ENCODE data around the gene SCGB1D4.
A peak's percentile ranks its signal among the peaks of the same experiment; 100 is the strongest.
"Not testable (repeated sequence)": the region's sequence is repeated elsewhere in the genome, so short reads cannot be mapped to it uniquely, and the experiment has no call there.

The SCGB1D4 gene, protein sequence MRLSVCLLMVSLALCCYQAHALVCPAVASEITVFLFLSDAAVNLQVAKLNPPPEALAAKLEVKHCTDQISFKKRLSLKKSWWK

DNA sequence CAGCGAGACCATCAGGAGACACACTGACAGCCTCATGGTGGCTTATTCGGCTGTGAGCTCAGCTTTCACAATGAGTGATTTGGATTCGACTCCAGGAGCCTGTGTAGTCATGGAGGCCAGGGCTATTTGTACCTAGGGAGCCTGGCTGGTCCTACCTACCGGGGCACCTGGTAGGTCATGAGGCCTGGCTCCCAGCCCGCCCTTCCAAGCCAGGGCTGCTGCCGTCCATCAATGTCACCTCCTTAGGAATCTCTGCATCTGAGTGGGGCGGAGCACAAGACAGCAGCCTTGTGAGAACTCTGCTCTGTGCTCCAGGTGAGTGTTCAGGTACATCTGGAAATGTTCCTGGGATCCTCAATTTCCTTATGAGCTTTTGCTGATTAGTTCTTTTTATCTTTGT is at the start of gene SCGB1D4:
Gene SCGB1D4, minus strand, starts transcription at position 101 of the 400 bp plus-strand sequence. Its CDS starts 65 bp downstream, at position 36.
- no peak for DNase-seq

DNA sequence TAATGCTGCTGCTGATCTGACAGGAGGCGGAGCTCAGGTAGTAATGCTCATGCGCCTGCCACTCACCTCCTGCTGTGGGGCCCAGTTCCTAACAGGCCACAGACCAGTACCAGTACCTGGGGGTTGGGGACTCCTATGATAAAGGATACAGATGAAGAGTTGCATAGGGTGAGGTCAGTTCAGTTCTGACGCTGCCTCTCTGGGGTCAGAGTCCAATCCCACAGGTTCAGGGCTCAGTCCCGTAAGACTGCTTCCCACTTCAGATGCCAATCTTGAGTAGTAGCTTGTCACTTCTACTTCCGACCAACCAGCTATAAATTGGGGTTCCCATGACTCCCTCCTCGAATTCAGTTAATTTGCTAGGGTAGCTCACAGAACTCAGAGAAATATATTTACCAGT is 47.0 kb upstream of the SCGB1D4 start:
- DNase-seq = no peak

DNA sequence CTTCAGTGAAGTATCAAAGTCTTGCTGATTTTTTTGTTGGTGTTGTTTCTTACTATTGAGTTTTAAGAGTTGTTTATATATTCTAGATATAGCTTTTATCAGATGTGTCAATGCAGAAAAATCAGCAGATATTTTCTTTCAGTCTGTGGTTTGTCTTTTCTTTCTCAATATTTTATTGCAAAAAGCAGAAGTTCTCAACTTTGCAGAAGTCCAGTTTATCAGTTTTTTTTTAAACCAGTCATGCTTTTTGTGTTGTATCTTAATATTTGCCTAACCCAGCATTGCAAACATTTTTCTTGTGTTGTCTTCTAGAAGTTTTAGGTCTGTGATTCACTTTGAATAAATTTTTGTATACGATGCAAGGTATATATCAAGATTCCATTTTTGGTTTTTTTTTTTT is 45.3 kb upstream of the SCGB1D4 start:
- no peak for DNase-seq

DNA sequence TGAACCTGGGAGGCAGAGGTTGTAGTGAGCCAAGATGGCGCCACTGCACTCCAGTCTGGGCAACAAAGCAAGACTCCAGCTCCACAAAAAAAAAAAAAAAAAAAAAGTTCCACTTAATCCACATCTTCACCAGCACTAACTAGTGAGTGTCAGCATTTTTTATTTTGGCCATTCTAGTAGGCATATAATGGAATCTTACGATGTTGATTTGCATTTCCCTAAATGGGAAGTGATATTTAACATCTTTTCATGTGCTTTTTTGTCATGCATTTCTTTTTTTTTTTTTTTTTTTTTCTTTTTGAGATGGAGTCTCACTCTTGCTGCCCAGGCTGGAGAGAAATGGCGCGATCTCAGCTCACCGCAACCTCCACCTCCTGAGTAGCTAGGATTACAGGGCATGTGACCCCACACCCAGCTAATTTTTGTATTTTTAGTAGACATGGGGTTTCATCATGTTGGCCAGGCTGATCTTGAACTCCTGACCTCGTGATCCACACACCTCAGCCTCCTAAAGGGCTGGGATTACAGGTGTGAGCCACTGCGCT is 44.8 kb upstream of the SCGB1D4 start:
- DNase-seq = not testable (repeated sequence)

DNA sequence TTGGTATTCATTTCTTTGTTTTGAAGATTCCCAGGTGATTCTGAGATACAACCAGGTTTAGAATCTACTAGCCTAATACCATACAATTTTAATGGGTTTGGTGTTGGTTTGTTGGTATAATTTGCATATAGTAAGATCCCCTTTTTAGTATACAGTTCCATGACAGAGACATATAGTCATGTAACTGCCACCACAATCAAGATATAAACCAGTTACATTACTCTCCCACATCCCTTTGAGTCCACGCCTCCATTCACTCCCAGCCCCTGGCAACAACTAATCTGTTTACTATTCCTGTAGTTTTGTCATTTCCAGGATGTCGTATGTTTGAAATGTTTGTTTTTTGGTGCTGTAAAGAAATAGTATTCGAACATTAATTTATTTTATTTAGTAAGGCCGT is 42.7 kb upstream of the SCGB1D4 start:
- no peak for DNase-seq

DNA sequence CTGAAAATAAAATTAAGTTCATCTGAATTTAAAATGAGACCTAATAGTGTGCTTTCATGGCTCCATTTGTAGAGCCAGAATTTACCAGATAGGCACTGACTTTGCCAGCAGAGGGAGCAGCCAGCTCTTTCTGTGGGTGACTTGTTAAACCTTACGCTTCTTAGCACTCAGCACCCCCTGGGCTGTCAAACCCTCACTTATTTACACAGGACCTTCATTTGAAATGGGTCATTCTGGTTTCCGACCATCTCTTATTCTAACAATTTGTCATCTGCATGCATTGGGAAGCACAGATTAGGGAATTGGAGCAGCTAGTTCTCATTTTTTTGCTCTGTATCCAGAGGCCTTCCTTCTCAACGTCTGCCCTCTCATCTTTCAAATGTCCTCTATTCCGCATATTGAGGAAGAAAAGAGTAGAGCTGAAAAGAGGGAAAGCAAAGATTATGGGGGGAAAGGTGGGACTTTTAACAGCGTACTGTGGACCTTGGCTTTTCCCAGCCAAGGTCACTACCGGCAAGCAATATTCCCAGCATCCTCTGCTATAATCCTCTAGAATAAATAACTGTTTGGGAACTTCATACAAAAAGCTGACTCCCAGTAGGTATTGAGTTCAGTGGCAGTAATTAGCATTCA is 41.5 kb upstream of the SCGB1D4 start:
- DNase-seq = no peak

DNA sequence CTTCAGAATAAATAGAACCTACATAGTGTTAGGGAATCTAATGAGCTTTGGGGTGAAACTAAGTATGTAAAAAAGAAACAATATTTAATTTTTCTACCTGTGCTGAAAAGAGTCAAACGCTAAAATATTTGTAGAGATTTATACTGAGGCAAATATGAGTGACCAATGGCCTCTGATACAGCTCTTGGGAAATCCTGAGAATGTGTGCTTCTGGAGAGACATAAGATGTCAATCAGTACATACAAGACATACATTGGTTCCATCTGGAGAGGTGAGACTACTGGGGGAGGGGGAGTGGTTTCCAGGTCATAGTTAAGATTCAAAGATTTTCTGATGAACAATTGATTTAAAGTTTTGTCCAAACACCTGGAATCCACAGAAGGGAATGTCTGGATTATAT is 39.3 kb upstream of the SCGB1D4 start:
- no peak for DNase-seq

DNA sequence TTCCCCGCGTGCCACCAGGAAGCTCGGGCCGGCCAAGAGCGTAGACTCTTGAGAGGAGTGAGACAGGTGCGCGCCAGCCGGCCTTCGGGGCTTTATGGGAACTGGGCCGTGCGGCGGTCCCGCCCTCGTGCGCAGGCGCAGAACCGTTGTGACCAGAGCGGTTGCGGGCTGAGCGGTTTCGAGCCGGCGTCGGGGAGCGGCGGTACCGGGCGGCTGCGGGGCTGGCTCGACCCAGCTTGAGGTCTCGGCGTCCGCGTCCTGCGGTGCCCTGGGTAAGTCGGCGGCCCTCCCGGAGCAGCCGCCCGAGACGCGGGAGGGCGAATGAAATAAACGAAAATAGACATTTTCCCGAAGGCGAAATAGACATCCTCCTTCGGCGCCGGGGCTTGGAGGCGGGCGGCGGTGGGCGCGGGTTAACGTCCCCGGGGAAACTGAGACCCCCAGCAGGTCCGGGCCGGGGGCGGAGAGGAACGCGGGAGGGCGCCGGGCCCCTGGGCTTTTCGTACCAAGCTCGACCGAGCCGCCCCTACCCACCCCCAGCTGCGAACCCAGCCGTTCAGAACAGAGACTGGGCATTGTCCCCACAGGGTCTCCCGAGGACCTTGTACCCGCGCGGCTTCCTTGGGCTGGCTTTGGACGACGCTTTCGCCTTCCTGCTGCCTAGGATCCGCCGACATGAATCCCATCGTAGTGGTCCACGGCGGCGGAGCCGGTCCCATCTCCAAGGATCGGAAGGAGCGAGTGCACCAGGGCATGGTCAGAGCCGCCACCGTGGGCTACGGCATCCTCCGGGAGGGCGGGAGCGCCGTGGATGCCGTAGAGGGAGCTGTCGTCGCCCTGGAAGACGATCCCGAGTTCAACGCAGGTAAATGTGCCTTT is 38.7 kb upstream of the SCGB1D4 start, which contains the start of gene ASRGL1:
Gene ASRGL1, plus strand, starts transcription at position 146 of the 879 bp plus-strand sequence. Its CDS starts 530 bp downstream, at position 676.
- DNase-seq = peak; percentile 60

DNA sequence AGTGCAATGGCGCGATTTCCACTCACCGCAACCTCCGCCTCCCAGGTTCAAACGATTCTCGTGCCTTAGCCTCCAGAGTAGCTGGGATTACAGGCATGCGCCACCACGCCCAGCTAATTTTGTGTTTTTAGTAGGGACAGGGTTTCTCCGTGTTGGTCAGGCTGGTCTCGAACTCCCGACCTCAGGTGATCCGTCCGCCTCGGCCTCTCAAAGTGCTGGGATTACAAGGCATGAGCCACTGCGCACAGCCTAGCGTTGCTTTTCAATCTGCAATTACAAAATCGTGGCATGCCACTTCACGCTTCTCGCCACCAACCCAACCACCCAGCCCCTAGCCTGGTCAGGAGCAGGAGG is 38.1 kb upstream of the SCGB1D4 start:
- not testable (repeated sequence) for DNase-seq

DNA sequence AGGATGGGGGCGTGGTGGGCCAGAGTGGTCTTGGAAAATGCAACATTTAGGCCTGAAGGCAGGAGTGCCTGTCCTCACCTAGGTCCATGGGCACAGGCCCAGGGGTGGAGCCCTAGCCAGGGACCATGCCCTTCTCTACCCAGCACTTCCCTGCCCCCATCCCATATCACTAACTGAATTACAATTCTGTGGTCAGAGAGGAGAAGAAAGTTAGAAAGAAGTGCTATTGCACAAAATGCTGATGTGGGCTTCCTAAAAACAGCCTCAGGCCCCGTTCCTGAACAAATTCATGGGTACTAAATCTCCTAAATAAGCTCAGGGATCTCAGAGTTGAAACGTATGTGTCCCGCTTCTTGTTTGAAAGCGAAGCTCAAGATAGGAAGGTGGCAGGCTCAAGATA is 34.9 kb upstream of the SCGB1D4 start:
- DNase-seq = no peak

DNA sequence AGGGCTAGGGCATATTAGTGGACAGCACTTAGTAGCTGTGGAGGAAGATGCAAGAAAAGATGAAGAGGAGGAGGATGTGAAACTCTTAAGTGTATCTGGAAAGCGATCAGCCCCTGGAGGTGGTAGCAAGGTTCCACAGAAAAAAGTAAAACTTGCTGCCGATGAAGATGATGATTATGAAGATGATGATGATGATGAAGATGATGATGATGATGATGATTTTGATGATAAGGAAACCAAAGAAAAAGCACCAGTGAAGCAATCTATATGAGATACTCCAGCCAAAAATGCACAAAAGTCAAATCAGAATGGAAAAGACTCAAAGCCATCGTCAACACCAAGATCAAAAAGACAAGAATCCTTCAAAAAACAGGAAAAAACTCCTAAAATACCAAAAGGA is 32.4 kb upstream of the SCGB1D4 start:
- not testable (repeated sequence) for DNase-seq

DNA sequence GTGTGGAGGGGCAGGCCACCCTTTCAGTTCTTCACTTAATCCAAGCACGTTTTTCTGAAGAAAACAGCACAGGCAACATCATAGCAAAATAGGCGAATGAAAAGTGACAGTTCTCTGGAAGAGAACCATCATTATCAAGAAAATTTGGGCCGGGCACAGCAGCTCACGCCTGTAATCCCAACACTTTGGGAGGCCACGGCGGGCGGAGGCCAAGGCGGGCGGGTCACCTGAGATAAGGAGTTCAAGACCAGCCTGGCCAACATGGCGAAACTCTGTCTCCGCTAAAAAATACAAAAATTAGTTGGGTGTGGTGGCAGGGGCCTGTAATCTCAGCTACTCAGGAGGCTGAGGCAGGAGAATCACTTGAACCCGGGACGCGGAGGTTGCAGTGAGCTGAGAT is 28.7 kb upstream of the SCGB1D4 start:
- DNase-seq = not testable (repeated sequence)

DNA sequence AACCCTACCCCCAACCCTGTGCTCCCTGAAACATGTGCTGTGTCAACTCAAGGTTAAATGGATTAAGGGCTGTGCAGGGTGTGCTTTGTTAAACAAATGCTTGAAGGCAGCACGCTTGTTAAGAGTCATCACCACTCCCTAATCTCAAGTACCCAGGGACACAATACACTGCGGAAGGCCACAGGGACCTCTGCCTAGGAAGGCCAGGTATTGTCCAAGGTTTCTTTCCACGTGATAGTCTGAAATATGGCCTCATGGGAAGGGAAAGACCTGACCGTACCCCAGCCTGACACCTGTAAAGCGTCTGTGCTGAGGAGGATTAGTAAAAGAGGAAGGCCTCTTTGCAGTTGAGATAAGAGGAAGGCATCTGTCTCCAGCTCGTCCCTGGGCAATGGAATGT is 27.8 kb upstream of the SCGB1D4 start:
- DNase-seq = not testable (repeated sequence)

DNA sequence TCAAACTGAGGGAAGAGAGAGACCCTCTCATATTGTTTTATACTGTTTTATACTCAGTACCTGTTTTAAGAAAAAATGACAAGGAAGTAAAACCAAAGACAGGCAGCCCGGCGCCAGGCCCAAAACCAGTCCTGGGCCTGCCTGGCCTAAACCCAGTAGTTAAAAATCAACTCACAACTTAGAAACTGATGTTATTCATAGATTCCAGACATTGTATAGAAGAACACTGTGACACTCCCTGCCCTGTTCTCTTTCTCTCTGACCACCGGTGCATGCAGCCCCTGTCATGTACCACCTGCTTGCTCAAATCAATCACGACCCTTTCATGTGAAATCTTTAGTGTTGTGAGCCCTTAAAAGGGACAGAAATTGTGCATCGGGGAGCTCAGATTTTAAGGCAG is 26.9 kb upstream of the SCGB1D4 start:
- not testable (repeated sequence) for DNase-seq

DNA sequence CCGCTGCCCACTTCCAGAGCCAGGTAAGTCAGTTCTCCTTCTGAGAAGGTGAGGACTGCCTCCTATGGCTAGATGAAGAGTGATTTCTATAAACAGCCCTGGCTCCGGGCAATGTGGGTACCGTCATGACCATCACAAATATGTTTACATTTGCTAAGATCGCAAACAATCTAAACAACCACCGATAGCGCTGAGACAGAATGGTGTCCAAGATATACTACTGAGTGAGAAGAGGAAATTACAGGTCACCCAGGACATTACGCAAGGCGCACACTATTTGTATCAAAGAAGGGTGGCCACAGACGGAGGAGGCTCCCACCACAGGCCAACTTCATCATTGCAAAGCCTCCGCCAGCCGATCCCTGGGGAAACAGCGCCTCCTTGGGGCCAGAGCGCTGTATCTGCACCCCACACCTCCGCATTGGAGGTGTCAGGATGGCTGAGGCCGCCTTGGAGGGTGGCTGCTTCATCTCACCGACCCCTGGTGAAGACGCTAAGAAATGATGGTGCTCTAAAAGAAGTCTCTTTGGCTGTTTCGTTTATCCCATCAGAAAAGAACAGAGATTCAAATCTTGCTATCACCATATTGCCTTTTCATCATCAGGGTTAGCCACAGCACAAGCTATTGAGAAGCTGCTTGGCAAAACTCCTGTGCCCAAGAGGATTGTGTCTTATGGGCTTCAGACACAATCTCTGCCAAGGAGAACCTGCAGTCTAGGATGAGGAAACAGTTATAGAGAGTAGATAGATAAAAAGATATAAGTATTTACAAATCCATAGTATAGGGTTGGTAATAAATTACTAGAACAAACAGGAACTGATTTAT is 26.1 kb upstream of the SCGB1D4 start:
- peak; percentile 57 for DNase-seq

DNA sequence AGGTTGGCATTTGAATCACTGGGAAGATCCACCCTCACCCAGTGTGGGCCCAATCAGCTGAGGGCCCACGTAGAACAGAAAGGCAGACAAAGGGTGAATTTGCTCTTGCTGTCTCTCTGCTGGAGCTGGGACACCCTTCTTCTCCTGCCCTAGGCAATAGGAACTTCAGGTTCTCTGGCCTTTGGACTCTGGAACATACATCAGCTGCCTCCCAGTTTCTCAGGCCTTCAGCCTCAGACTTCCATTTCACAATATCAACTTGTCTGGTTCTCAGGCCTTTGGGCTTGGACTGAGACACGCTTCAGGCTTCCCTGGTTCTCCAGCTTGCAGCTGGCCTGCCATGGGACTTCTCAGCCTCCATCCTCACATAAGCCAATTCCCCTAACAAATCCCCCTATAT is 23.6 kb upstream of the SCGB1D4 start:
- no peak for DNase-seq

DNA sequence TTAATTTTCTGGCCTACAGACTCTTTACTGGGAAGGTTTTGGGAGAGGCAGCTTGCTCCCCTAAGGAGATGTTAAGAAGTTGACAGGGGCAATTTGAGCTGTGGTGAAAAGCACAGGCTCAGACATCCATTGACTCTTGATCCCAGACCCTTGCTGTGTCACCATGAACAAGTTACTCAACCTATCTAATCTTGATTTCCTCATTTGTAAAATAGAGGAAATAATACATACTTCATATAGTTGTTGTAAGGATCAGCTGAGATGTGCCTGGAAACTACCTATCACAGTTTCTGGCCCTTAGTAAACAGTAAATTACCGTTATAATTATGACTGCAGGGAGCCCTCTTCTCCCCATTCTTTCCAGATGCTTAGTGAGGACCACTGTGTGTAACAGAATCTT is 16.6 kb upstream of the SCGB1D4 start:
- no peak for DNase-seq

DNA sequence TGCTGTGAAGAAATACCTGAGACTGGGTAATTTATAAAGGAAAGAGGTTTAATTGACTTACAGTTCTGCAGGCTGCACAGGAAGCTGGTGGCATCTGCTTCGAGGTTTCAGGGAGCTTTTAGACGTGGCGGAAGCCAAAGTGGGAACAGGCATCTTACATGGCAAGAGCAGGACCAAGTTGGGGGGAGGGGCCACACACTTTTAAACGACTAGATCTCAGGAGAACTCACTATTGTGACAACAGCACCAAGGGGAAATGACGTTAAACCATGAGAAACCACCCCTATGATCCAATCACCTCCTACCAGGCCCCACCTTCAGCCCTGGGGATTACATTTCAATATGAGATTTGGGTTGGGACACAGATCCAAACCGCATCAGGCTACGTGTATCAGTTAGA is 11.1 kb upstream of the SCGB1D4 start:
- no peak for DNase-seq

DNA sequence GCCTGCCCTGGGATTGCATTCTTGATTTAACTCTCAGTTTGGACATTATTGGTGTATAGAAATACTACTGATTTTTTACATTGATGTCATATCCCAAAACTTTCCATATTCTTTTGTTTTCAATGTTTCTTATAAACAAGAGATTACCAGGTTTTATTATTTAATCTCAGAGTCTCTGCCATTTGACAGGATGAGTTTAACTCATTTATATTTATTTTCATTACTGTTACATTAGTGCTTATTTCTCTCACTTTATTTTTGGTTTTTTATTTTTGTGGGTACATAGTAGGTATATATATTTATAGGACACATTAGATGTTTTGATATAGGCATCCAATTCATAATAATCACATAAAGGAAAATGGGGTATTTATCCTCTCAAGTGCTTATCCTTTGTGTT is 9.1 kb upstream of the SCGB1D4 start:
- DNase-seq = no peak

DNA sequence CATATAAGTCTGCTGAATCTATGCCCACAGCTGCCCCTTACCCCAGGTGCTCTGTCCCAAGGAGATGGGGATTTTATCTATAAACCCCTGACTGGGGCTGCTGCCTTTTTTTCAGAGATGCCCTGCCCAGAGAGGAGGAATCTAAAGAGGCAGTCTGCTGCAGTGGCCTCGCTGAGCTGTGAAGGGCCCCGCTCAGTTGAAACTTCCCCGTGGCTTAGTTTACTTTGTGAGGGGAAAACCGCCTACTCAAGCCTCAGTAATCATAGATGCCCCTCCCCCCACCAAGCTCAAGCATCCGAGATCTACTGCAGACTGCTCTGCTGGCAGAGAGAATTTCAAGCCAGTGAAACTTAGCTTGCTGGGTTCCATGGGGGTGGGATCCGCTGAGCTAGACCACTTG is 7.4 kb upstream of the SCGB1D4 start:
- DNase-seq = no peak

DNA sequence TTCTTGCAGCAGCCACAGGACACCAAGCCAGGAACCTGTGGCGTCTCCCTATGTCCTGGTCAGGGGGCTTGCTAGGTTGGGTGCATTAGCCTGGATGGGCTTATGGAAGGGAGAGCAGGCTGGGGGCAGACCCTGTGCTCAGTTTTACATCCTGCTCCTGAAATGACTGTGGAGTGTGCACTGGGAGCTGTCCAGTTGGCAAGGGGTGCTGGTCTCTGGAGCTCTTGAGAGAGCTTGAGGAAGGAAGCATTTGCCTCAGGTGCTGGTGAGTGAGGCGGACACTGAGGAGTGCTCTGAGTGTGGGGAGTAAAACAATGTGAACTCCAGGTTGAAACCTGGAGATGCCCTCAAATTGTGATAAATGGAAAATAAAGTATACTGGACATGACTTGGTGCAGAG is 3.4 kb downstream of the SCGB1D4 start:
- DNase-seq = no peak

DNA sequence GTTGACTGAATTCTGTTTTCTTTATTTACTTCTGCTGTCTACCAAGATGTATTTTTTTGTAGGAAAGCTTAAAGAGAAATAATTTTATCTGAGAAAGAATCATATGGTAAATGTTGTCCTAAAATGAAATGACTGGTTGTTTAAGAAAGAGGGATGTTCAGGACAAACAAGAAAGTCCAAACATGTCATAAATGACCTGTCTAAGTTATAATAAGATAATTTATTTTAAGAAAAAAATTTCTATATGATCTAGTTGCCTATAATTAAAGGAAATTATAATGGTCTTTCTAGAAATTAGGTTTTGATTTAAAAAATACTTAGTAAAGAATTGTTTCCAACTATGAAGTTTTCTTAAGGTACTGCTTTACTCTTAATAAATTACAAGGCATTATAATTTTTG is 18.4 kb downstream of the SCGB1D4 start:
- no peak for DNase-seq

DNA sequence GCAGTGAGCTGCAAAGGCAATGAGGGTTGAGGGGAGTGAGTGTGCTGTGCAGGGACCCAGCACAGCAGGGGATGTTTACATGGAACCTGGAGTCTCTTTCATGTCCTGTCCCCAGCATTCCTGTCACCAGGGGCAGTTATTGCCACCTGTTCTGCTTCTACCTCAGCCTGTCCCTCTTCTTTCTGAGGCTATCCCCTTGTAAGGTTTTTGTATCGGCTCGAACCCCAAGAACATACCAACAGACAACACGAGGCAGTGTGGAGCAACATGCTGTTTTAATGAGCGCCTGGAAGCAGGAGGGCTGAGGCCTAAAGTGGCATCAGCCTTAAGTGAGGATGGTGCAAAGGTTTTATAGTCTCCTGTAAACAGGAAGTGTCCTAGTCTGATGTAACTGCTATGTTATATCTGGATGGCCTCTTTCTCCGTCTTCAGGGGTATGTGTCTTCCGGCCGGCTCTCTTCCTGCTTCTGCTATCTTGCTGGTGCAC is 25.0 kb downstream of the SCGB1D4 start:
- no peak for DNase-seq

Measured in 8988T (cell line).